Activated CD4-positive, alpha-beta T cell treated with anti-CD3 and anti-CD28 coated beads for 1 hour (primary cell): Measurements from ENCODE around the gene ABCA12.

Source experiments
- DNase-seq: peaks from one replicate; pipeline ENCODE4 v3.0.0-alpha.2; 2020

ABCA12 gene

DNA sequence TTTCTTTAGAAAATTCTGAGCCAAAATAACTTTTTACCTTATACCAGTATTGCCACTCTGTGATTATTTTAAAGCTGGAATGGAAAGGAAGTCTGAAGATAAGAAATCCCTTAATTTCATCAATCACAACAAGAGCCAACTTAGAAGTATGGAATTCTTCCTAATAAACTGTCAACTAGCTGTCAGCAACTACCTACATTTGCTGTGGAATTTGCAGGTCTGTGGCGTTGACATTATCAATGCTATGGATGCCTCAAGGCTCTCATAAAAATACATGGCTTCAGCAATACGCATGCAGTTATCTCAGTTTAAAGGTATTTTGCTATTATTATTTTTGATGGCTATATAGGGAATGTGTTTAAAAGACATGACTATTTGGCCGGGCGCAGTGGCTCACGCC is 108.5 kb downstream of the ABCA12 start:
- no peak for DNase-seq

DNA sequence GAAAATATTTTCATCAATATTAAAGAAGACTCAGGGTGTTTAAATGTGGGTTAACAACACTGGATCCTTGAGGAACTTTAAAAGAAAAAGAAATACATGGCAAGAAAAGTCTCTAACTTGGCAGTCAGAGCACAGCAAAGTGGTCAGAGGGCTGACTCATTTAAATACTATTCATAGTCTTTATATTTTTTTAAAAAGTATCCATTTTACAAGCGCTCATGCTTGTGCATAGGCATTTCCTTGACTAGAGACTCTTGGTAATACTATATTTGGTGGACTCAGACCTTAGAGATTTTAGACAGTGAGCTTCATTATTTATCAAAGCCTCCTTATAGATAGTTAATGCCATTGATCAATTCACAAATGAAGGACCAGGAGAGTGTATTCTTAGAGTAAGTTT is 110.2 kb downstream of the ABCA12 start:
- DNase-seq = no peak

DNA sequence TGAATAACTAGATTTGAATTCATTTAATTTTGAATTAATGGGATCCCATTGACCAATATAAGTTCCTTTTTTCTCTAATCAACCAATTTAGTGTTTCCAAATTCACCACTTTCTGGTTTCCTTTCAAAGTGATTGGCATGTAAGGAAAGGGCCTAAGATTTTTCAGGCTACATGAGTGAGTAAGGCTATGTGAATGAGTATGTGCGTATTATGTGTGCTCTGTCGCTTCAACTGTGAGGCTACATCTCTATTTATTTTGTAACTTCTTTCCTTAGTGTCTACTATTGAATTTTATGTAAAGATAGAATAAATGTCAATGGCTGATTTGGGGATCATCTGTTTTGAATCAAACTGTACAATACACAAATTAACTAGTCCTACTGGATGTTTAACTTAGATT is 110.6 kb downstream of the ABCA12 start:
- DNase-seq = no peak

GRCh38 chr2:215022910-215023309 is 115.5 kb downstream of the ABCA12 start:
- DNase-seq = no peak

DNA sequence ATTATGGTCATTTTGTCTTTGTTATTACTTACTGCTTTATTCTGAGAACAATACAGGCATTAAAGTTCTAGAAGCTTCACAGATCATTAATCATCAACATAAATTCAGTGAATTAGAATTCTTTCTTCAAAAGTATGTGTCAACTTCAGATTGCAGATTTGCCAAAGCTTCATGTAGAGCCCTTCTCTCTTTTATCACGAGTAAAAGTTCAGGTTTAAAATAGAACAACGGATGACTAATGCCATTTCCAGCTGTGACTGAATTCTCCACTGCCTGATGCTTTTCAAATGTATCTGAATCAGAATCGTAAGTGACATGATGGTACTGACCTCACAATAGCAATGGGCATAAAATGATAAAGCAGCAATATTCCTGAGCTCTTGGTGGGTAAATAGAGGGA is 116.0 kb downstream of the ABCA12 start:
- no peak for DNase-seq

GRCh38 chr2:215020283-215020682 is 118.1 kb downstream of the ABCA12 start:
- no peak for DNase-seq

DNA sequence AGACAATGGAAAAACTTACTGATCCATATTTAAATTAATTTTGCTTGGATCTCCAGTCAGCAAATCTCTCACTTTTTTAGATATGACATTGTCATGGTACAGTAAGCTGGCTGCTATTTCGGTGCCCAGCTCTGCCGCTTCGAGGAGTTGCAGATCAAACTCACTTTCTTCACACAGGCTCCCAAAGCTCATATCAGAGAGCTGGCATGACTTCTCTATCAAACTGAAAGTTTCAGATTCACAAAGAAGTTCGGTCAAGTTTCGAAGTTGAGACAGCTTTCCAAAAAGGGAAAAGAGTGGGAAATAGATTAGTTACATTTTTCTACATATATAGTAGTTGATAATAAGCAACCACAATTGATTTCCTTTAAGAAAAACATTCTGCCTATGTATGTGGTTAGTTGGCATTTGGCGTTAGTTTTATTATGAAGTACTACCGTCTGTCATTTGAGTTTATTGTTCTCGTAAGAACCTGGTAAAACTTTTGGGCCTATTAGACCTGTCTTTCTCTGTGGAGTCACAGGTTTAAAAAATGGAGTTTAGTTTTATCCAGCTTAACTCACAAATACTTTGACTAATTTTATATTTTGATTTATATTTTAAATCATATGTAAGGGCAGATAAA is 118.8 kb downstream of the ABCA12 start:
- no peak for DNase-seq

- no peak for DNase-seq
These were observed 119.3 kb downstream of the ABCA12 start for GRCh38 chr2:215019085-215019484.

DNA sequence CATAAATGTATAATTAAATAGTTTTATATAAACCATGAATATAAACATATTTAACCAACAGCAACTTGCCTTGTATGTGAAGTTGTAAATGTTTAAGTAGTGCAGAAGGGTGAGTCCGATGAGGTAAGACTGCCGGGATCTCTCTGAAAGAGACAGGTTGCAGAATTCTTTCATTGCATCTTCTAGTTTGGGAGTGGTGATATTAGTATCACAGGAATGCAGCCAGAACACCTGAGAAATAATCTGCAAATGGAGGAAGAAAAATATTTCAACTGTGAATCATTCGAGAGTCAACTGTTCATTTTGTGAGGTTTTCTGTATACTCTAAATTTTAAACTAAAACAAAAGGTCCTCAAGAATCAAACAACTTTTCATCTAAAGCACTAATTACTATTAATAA is 123.0 kb downstream of the ABCA12 start:
- no peak for DNase-seq

DNA sequence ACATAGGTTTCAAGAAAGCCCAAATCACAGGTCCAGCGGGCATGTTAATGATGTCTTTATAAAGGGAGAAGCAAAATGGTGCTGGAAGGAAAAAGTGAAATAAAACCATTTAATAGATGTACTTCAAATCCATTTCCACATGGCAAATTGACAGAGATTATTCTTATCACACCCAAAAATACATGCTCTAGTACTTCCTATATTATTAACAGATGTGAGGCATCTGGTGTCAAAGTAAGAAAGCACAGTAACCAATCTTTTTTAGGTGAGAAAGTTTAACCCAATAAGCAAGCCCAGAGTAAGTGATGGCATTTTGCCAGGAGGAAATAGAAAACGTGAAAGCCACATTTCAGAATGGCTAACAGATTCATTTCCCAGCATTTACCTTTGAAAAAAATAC is 128.0 kb downstream of the ABCA12 start:
- no peak for DNase-seq

- DNase-seq = no peak
These were observed 135.4 kb downstream of the ABCA12 start for GRCh38 chr2:215003001-215003400.

DNA sequence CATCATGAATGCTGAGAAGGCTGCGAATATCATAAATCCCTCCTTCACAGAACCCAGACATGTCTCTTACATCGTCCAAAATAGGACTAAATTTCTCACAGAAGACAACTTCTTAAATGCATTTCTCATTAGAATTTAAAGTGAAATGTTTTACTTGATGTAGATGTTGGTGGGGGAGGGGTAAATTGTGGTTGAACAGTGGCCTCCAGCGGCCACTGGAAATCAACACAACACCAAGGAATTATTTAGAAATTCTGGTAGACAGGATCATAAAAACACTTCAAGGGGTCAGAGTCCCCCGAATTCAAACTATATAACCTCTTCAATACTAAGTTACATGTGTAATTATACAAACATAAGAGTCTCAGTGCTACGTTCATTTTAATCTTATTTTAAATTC is 135.9 kb downstream of the ABCA12 start:
- DNase-seq = no peak

GRCh38 chr2:215000721-215001120 is 137.7 kb downstream of the ABCA12 start:
- DNase-seq = no peak

- no peak for DNase-seq
These were observed 142.3 kb downstream of the ABCA12 start for GRCh38 chr2:214995926-214996670.

- DNase-seq = no peak
These were observed 143.0 kb downstream of the ABCA12 start for GRCh38 chr2:214995409-214995808.

- DNase-seq = no peak
These were observed 145.5 kb downstream of the ABCA12 start for GRCh38 chr2:214992911-214993310.

DNA sequence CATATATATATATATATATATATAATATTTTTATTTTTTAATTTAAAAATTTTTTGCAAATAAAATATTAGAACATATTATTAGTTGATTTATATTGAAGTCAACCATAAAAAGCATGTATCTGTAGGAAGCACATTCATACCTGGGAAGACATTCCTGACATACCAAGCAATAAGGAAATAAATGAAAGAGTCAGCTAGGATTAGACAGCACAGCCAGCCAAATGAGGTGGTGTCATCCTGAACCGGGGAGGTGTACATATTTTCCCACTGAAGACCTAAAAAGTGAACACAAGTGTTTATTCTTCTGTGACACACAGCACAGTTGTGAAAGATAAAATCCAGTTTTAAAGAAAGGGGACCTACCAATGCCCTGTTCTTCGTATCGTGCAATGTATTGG is 149.2 kb downstream of the ABCA12 start:
- no peak for DNase-seq

- DNase-seq = no peak
These were observed 151.2 kb downstream of the ABCA12 start for GRCh38 chr2:214987261-214987660.

- DNase-seq = no peak
These were observed 152.8 kb downstream of the ABCA12 start for GRCh38 chr2:214985619-214986018.

- no peak for DNase-seq
These were observed 172.0 kb downstream of the ABCA12 start for GRCh38 chr2:214966420-214966819.

DNA sequence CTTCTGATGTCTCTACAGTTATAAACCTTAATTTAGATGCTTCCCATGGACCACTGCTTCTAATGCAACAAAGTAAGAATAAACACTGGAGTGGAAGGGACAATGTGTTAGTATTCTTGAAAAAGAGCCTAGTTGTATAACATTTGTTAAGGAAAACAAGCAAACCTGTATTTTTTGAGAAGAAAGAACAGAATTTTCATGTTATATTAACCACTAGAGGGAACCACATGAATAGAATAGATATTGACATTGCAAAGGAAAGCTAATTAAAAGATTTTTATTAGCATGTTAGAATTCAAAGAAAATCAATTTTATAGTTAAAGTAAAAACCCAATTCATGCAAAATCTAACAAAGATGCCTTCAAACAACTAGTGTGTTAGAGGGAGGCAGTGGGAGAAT is 177.7 kb downstream of the ABCA12 start:
- DNase-seq = no peak

DNA sequence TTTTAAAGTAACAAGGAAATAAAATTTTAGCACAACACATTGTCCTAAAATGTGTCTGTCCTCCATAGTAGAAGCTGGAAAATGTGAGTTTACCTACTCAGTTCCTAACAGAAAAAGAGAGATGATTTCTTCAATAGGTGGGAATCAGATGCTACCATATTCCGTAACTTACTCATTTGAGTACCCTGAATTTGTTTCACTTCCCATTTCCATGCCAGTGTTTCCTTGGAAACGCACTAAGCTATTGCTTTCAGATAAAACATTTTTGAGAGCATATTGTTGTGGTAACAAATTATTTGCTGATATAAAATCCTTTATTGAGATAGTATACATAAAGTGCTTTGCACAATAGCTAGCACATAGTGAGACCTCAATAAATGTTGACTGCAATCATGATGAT is 191.5 kb downstream of the ABCA12 start:
- no peak for DNase-seq

- DNase-seq = no peak
These were observed 204.4 kb downstream of the ABCA12 start for GRCh38 chr2:214934006-214934405.

- no peak for DNase-seq
These were observed 233.8 kb downstream of the ABCA12 start for GRCh38 chr2:214904634-214905033.

- DNase-seq = no peak
These were observed 234.2 kb downstream of the ABCA12 start for GRCh38 chr2:214904176-214904575.
